Hindlimb muscle (tissue), 1 donor: ENCODE data around the gene LYRM2. TPM values are rescaled to one million over a fixed set of nuclear protein-coding genes. Genes with fewer than 3 reads are reported as not detected.

Experiments used
- DNase-seq: peaks from one replicate; pipeline ENCODE4 v3.0.0-alpha.2; 2013
- polyA plus RNA-seq: library from polyadenylated mRNA; unstranded; fragments of 120-200 nt; gene quantifications from one replicate; pipeline ENCODE4 v1.2.1, GENCODE V29; 2013; ENCODE audit not compliant: insufficient read length

The LYRM2 gene
- polyA plus RNA-seq, 1 donor = 22.7 TPM

DNA sequence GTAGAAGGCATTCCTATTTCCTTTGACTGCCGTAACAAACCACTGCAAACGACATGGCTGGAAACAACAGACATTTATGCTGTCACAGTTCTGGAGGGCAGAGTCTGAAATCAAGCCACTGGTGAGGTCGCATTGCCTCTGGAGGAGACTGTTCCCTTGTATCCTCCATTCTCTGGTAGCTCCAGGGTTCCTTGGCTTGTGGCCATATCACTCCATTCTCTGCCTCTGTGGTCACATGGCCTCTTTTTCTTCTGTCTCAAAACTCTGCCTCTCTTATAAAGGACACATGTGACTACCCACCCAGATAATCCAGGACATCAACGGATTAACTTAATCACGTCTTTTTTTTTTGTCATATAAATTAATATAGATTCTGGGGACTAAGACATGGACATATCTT, 84.4 kb downstream of the LYRM2 start:
- DNase-seq = no peak

DNA sequence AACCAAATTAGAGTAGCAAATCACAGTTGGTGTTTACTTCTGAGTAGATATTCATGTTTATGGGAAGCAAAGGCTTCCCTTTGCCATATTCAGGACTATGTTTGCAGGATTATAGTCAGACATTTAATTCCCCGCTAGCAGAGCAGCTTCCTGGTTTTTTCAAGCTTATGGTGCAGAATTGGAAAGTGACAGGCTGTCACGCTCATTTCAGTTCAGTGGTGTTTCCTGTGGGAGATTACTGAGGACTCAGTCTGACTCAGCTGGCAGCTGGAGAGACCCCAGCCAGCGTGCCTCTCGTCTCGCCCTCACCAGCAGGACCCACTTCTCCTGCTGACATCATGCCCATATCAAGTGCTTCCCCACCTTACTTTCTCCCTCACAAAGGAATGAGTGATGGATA, 85.1 kb downstream of the LYRM2 start:
- DNase-seq = no peak

DNA sequence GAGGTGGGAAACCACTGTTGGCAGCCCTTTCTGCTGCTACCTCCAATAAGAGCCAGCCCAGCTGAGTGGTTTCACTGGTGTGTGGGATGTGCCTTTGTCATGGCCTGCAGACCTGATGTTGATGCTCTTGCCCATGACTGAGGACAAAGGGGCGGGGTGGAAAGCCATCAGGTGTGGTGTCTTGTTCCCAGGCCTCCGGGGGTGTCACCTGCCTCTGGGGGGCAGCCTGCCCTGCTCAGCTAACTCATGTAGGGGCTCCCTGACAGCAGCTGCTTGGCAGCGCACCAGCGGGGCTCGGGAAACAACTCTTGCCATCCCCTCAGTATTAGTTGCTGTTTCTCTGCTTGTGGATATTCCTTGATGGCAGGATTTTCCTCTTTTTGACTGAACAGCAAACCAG, 91.3 kb downstream of the LYRM2 start:
- DNase-seq = no peak

DNA sequence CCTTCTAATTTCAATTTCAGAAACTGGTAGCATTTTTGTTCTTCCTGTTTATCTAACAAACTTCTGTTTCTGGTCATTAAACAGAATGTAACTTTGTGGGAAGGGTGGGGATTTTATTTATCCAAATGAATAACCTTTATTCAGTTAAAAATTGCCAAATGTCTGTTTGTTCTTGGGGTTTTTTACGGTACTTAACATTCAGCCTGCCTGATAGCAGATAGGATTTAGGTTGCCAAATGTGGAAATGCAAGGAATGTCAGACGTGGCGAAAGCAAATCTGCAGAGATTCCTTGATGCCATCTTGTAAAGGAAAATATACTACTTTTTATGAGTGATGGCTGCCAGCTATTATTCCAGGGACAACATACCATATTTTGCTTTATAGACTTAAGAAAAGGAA, 95.7 kb downstream of the LYRM2 start:
- no peak for DNase-seq

DNA sequence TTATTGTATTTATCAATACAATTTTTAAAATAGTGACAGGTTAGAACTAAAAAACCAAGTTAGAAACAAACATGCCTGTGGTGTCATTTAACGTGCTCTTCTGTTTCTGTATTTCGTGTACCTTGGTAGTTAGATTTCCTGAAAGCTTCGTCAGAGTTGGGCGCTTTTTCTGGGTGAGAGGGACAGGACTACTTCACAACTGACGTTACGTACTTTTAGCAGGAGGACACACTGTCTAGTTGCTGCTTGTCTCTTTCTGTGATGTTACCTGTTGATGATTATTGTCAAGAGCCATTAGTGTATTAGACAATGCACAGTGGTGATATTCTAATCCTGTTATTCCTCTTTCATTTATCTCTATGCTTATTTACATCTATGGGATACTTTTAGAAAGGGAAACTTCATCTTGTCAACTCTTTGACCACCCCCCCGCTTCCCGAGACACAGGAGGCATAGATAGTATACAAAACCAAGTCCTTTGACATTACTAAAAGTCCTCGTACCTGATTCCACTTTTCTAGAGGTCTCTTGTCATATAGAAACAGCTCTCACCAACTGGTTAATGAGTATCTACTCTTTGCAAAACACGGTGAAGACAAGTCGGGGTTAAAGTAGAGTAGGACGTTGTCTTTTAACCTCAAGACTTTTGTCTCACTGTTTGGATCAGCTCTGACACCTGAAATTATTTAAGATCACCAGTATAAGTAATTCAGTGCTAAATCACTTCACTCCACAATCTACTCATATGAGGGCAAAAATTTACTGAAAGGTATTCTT, 96.3 kb downstream of the LYRM2 start:
- DNase-seq = no peak

DNA sequence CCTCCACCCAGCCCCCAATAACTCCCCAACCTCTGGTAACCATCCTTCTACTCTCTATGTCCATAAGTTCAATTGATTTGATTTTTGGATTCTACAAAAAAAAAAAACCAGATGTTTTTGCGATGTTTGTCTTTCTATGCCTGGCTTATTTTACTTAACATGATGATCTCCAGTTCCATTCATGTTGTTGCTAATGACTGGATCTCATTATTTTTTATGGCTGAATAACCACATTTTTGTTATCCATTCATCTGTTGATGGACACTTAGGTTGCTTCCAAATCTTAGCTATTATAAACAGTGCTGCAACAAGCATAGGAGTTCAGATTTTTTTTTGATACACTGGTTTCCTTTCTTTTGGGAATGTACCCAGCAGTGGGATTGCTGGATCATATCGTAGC, 98.8 kb downstream of the LYRM2 start:
- DNase-seq = no peak

DNA sequence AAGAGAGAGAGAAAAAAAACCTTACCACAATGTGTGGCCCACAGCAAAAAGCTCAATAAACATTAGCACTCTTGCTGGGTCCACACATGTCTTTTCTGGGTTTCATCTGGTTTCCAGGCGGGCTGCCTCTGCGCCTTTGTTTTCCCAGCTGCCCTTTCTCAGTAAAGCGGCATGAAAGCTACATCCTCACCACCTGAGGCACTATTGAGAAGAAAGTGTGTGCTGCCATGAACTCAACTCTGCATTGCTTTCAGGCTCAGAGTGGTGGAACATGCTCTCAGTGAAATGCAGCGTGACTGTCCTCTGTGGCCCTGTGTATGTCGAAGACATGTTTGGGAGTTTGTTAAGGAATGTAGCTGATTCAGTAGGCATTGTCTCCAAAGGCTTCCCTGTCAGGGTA, 102.3 kb downstream of the LYRM2 start:
- DNase-seq = no peak

DNA sequence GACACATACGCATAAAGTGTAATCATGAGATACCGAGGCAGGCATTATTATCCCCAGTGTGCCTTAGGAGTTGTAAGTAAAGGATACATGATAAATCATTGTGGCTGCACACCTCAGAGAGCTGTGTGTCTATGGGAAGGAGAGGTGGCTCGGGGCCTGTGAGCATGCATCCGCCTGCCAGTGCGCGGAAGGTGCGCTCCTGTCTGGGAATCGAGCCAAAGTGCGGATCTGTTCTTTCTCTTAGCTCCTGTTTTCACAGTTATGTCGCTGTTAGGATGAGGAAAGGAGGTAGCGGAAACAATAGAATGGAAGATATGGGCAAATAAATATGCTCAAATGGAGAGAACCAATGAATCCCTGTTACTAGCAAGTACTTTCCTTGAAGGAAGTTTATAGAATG, 107.6 kb downstream of the LYRM2 start:
- DNase-seq = no peak

DNA sequence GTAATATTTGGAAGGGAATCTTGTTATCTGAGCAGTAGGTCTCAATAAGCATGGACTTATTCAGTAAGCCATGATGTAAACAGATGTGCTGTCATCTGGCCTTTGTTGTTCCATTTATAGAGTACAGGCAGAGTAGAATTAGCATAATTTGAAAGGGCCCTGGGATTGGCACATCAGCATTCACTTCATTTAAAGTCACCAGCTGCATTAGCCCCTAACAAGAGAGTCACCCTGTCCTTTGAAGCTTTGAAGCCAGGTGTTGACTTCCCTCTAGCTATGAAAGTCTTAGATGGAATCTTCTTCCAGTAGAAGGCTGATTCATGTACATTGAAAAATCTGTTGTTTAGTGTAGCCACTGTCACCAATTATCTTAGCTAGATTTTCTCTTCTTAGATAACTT, 109.7 kb downstream of the LYRM2 start:
- no peak for DNase-seq

DNA sequence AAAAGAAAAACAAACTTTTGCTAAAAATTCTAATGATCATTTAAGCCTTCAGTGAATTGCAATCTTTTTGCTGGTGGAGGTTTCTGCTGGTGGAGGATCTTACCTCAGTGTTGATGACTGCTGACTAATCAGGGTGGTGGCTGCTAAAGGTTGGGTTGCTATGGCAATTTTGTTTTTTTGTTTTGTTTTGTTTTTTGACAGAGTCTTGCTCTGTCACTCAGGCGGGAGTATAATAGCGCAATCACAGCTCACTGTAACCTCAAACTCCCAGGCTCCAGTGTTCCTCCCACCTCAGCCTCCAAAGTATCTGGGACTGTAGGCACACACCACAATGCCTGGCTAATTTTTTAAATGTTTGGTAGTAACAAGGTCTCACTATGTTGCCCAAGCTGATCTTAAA, 110.9 kb downstream of the LYRM2 start:
- no peak for DNase-seq

DNA sequence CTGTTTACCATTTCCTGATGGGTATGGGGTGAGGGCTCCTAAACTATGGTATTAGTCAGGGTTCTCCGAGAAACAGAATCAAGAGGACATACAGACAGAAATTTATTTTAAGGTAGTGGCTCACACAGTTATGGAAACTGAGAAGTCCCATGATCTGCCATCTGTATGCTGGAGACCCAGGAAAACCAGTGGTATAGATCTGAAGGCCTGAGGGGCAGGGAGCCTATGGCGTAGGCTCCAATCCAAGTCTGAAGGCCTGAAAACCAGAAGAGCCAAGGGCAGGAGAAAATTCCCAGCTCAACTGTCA, 112.0 kb downstream of the LYRM2 start:
- DNase-seq = no peak

DNA sequence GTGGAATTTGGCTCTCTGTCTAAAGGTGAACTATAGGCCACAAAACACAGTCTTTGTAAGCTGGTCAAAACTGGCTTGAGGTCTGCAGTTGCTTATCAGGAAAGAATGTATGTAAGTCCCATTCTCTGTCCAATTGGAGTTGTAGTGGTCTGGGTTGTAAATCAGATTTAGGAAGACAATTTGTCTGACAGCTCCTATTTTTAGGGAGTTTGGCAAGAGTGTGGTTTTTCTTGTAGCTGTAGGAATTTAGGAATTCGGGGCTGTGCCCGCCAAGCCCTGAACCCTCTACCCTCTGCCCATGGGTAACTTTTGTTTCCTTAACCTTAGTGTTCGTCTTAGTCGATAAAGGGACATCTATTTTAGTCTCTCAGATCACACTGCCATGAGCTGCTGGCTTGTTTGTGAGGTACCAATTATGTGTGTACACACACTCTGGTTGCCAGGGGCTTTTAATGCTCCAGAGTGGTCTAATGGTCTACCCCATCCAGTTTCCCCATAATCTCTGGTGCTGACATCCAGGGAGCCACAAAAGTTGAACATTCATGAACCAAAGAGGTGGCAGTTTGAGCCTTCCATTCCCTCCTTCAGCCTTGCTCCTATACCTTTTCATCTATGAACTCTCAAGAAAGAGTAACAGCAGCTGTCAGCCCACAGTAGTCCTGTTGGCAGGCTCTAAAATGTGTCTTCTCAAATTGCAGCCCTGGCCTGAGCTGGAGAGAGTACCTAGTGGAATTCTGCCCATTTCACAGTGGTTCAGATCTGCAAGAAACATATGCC, 112.6 kb downstream of the LYRM2 start:
- DNase-seq = no peak

DNA sequence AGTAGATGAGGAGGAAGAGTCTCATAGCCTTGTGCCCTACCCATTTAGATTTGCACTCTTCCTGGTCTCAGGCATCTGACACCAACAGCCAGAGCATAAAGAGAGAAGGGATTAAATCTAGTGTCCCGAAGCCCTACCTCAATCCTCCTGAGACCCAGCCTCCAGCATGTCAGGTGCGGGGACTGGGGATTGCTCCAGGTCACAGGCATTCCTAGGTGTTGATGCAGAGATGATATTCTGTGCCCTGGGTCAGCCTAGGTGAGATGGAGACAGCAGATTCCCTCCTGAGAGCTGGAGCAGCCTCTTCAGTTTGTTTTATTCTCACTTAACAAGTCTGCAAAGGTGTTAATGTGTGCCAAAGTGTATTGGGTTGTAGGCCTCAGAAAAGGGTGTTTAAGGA, 115.8 kb downstream of the LYRM2 start:
- no peak for DNase-seq

DNA sequence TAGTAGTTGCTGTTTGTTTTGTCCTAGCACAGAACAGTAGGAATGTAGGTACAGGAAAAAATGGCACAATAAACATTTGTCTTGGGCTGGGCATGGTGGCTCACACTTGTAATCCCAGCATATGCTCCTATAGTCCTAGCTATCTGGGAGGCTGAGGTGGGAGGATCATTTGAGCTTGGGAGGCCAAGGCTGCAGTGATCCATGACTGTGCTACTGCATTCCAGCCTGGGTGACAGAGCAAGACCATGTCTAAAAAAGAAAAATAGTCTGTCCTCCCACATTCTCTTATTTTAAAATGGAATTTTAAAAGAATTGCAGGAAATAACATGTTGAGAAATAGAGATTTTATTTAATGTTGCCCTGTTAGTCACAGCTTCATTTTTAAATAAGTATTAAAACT, 117.8 kb downstream of the LYRM2 start:
- DNase-seq = no peak

DNA sequence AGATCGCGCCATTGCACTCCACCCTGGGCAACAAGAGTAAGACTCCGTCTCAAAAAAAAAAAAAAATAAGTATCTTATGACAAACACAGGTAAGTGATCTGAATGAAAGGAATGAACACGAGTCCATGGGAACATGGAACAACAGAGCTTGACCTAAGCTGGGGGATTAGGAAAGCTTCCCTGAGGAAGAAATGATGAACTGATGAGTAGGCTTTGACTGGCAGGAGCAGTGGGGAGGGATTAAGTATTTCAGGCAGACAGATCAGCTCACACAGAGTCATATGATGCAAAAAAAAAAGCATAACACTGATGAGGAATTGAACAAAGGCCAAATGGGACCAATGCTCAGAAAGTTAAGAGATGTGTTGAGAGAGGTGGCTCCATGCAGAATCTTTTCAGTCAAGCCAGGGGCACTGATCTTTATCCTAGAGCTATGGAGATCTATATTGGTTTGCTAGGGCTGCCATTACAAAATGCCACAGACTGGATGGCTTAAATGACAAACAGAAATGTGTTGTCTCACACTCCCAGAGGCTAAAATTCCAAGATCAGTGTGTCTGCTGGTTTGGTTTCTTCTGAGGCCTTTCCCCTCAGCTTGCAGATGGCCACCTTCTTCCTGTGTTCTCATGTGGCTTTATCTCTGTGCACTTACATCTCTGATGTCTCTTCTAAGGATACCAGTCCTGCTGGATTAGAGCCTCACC, 120.0 kb downstream of the LYRM2 start:
- DNase-seq = no peak

Other genes with a start within 250 kb of the LYRM2 start
- gene RRAGD, start 226.5 kb downstream of the LYRM2 start, polyA plus RNA-seq = 113 TPM
- gene ANKRD6, start 205.6 kb downstream of the LYRM2 start, polyA plus RNA-seq = 7.9 TPM
- gene MDN1, start 181.0 kb upstream of the LYRM2 start, polyA plus RNA-seq = 30.2 TPM
- gene CASP8AP2, start 191.1 kb upstream of the LYRM2 start, polyA plus RNA-seq = 12.9 TPM